ENCODE results near the gene SPCS2.

The SPCS2 gene

DNA sequence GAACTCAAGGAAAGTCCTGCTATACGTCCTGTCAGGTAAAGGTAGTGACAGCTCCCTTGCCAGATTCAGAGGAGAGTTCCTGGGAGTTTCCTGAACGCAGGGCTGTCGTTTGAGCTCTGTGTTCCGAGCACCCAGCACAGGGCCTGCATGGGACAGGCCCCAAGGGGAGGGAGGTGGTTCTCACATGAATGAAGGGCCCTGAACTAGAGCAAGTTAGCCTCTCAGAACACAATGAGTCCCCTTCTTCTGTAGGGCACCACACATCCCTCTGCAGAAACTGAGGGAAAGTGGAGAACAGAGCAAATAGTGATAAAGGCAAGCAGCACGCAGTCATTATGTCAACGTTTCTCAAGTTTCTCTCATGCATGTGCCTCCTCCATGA, 75.0 kb downstream of the SPCS2 start:
- TF ChIP-seq, protein P1, sequence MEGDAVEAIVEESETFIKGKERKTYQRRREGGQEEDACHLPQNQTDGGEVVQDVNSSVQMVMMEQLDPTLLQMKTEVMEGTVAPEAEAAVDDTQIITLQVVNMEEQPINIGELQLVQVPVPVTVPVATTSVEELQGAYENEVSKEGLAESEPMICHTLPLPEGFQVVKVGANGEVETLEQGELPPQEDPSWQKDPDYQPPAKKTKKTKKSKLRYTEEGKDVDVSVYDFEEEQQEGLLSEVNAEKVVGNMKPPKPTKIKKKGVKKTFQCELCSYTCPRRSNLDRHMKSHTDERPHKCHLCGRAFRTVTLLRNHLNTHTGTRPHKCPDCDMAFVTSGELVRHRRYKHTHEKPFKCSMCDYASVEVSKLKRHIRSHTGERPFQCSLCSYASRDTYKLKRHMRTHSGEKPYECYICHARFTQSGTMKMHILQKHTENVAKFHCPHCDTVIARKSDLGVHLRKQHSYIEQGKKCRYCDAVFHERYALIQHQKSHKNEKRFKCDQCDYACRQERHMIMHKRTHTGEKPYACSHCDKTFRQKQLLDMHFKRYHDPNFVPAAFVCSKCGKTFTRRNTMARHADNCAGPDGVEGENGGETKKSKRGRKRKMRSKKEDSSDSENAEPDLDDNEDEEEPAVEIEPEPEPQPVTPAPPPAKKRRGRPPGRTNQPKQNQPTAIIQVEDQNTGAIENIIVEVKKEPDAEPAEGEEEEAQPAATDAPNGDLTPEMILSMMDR (IDR thresholded peaks at IDR 0.05) = no peak
- Histone ChIP-seq H3K9me3 (no peaks in the 10 kb centered on the region), H3K27ac (no peak overlapping the region), H3K27me3 (no peaks in the 10 kb centered on the region), H3K4me3 (ENCODE audit: low read depth in 1 of 2, low read length in 1 of 2) (no peak overlapping the region), H3K36me3 (no peaks in the 10 kb centered on the region), H3K4me1 (ENCODE audit: control insufficient read depth in 1 of 2, insufficient read depth in 1 of 2, low read depth in 1 of 2, low read length in 1 of 2) (no peaks in the 10 kb centered on the region)

DNA sequence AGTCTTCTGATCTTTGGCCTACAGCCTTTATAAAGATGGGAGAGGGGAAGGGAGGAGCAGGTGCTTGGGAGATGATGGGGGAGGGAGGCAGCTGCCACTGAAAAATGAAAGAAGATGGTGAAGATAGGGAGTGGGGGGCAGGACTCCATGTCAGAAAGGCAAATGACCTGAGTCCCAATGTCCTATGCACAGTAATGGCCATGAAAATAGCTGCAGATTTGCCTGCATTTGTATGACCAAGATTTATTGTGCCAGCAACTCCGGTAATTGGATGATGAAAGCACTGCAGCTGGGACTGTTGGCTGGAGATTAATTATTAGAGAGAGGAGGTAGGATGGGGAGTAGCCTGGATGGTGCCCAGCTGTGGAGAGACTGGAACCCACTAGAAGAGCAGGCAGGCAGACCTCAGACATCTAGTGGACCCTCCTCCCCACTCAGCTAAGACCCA, 75.7 kb downstream of the SPCS2 start:
- TF ChIP-seq, protein P1 (IDR thresholded peaks at IDR 0.05) = no peak
- H3K36me3 ChIP-seq = no peaks in the 10 kb centered on the region
- H3K27me3 ChIP-seq = no peaks in the 10 kb centered on the region
- H3K9me3 ChIP-seq = no peaks in the 10 kb centered on the region
- H3K27ac ChIP-seq = no peak overlapping the region
- no peak overlapping the region for H3K4me3 ChIP-seq (ENCODE audit: low read depth in 1 of 2, low read length in 1 of 2)
- no peaks in the 10 kb centered on the region for H3K4me1 ChIP-seq (ENCODE audit: control insufficient read depth in 1 of 2, insufficient read depth in 1 of 2, low read depth in 1 of 2, low read length in 1 of 2)

DNA sequence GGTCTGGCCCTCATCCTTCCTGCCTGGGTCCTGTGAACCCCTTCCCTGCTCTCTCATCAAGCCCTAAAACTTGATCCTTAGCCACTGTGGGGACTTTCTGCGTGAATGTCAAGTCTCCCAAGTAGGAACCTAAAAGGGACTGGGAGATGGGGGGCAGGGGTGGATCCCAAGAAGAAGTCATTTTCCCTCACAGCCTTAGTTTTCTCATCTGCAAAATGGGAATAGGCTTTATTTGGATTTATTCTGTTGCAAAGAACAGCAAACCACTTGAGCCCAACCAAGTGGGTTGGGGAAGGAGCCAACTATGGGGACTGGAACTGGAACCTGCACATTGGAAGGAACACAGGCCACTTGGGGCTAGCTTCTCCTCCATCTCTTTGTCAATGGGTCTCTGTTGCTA, 76.5 kb downstream of the SPCS2 start:
- H3K4me1 ChIP-seq (ENCODE audit: control insufficient read depth in 1 of 2, insufficient read depth in 1 of 2, low read depth in 1 of 2, low read length in 1 of 2) = no peaks in the 10 kb centered on the region
- TF ChIP-seq, protein P1 (IDR thresholded peaks at IDR 0.05) = no peak
- H3K27ac ChIP-seq = no peak overlapping the region
- H3K4me3 ChIP-seq (ENCODE audit: low read depth in 1 of 2, low read length in 1 of 2) = no peak overlapping the region
- no peaks in the 10 kb centered on the region for H3K27me3 ChIP-seq
- H3K36me3 ChIP-seq = no peaks in the 10 kb centered on the region
- no peaks in the 10 kb centered on the region for H3K9me3 ChIP-seq

DNA sequence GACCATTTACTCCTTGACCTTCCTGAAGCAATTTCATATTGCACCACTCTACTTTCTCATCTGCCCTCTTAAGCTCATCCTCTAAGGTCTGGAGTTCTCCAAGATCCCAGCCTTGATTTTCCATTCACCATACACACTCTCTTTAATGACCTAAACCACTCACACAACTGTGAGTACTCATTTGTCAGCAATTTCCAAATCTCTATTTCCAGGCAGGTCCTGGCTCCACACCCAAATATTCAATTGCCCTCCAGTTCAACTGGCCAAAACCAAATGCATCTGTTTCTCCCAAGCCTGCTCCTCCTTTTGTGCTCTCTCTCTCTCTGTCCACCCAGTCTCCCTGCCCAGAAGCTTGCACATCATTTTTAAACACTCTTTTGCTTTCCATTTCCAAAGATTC, 79.3 kb downstream of the SPCS2 start:
- no peak overlapping the region for H3K27ac ChIP-seq

More for the DNA sequence above, 79.3 kb downstream of the SPCS2 start:
- TF ChIP-seq, protein P1 (IDR thresholded peaks at IDR 0.05) = no peak
- no peak overlapping the region for H3K4me3 ChIP-seq (ENCODE audit: low read depth in 1 of 2, low read length in 1 of 2)
- H3K27me3 ChIP-seq = no peaks in the 10 kb centered on the region
- no peaks in the 10 kb centered on the region for H3K9me3 ChIP-seq
- H3K4me1 ChIP-seq (ENCODE audit: control insufficient read depth in 1 of 2, insufficient read depth in 1 of 2, low read depth in 1 of 2, low read length in 1 of 2) = no peaks in the 10 kb centered on the region
- H3K36me3 ChIP-seq = no peaks in the 10 kb centered on the region
